Pons (tissue), 1 donor: ENCODE measurements around the gene RTN1.

Source experiments
- DNase-seq: peaks from one replicate; pipeline ENCODE4 v3.0.0-alpha.2; 2016; ENCODE audit warnings: low spot score

Gene RTN1

GRCh38 chr14:59870277-59871165 is at the start of gene RTN1:
TSS of gene RTN1 (minus strand) at chr14:59870776. CDS start at chr14:59870630, 146 bp downstream.
- peak; percentile 70 for DNase-seq

- DNase-seq: no peak
Observed at GRCh38 chr14:59920378-59920683, 49.8 kb upstream of the RTN1 start.

- no peak for DNase-seq
Observed at GRCh38 chr14:59919570-59920377, 49.2 kb upstream of the RTN1 start, which contains the start of gene LRRC9. TSS of gene LRRC9 (plus strand) at chr14:59920144.

GRCh38 chr14:59918824-59919569 is 48.4 kb upstream of the RTN1 start:
- peak; percentile 59 for DNase-seq

GRCh38 chr14:59913187-59913586 is 42.6 kb upstream of the RTN1 start:
- DNase-seq: no peak

GRCh38 chr14:59912443-59912842 is 41.9 kb upstream of the RTN1 start:
- no peak for DNase-seq

- no peak for DNase-seq
Observed at GRCh38 chr14:59905188-59905587, 34.6 kb upstream of the RTN1 start.

- DNase-seq: no peak
Observed at GRCh38 chr14:59904184-59904583, 33.6 kb upstream of the RTN1 start.

- DNase-seq: no peak
Observed at GRCh38 chr14:59900556-59900955, 30.0 kb upstream of the RTN1 start.

- peak; percentile 75 for DNase-seq
Observed at GRCh38 chr14:59897757-59898383, 27.3 kb upstream of the RTN1 start.

- no peak for DNase-seq
Observed at GRCh38 chr14:59895721-59896120, 25.1 kb upstream of the RTN1 start.

- no peak for DNase-seq
Observed at GRCh38 chr14:59890676-59891075, 20.1 kb upstream of the RTN1 start.

- no peak for DNase-seq
Observed at GRCh38 chr14:59882957-59883356, 12.4 kb upstream of the RTN1 start.

- DNase-seq: no peak
Observed at GRCh38 chr14:59871166-59871495, 555 bp upstream of the RTN1 start.

- peak; percentile 35 for DNase-seq
Observed at GRCh38 chr14:59869381-59870255, 958 bp downstream of the RTN1 start.

GRCh38 chr14:59868021-59868420 is 2.6 kb downstream of the RTN1 start:
- no peak for DNase-seq

- DNase-seq: no peak
Observed at GRCh38 chr14:59863806-59864525, 6.6 kb downstream of the RTN1 start.

GRCh38 chr14:59857328-59857727 is 13.2 kb downstream of the RTN1 start:
- DNase-seq: no peak

- no peak for DNase-seq
Observed at GRCh38 chr14:59852350-59852749, 18.2 kb downstream of the RTN1 start.

GRCh38 chr14:59850458-59850857 is 20.1 kb downstream of the RTN1 start:
- no peak for DNase-seq
